KG1 (cell line): ENCODE results near the gene STX8.

Source experiments
- DNase-seq: peaks from one replicate; lab custom pipeline; 2025; lab: John Stamatoyannopoulos, UW

The STX8 gene

DNA sequence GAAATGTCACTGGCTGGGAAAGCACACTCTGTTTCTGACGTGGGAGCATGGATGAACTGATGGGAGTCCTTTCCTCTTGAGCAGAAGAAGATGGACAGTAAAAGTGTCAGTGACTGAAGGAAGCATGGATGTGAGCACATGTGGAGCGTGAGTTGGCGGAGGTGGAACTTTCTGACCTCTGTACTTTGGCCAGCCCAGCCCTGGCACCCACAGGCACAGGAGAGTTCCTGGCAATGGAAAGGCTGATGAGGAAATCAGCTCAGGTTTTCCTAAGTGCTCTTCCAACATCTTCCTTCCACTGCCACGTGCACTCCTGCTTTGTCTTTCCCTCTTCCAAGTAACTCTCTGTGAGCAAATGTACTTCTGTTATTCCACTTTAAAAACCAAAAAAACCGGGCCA lies 277.5 kb downstream of the STX8 start:
- no peak for DNase-seq

DNA sequence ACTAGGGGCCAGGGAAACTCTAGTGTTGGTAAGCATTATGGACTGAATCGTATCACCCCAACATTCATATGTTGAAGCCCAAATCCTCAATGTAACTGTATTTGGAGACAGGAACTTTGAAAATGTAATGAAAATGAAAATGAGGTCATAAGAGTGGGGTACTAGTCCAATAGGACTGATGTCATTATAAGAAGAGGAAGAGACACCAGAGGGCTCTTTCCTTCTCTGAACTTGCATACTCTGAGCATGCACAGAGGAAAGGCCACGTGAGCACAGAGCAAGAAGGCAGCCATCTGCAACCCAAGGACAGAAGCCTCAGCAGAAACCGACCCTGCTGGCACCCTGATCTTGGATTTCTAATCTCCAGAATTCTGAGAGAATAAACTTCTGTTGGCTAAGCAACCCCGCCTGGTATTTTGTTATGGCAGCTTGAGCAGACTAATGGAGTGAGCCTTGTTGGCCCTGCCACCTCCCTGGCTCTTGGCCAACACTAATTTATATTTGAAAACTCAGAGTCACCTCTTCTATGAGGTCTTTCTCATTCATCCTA lies 280.9 kb downstream of the STX8 start:
- DNase-seq = no peak

GRCh38 chr17:9292561-9292941 lies 283.1 kb downstream of the STX8 start:
- no peak for DNase-seq

DNA sequence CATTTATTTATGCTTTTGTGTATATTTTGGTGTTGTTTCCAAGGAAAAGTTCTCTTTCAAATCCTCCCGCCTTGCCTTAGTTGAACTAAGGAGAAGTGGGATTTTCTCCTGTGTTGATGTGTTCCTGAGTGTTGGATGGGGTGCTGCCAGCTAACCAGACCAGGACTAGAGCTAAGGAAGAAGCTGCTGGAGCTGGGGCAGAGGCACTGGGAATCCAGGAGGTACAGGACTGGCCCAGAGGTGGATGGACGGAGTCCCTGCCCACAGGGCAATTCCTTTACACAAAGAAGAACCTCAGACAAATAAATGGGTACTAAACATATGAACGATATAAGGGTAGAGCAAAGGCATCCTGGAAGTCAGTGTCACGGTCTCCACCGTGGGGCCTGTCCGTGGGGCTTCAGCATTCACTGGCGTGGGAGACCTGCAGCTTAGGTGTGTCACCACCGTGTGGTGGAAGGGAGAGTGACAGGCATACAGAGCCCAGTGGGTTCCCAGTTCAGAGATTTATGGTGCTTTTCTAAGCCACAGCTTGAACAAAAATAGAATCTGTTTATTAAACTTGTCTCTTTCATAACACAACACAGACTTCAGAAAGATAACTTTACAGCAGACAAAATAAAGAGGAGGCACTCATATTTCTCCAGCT lies 283.6 kb downstream of the STX8 start:
- no peak for DNase-seq

GRCh38 chr17:9290226-9290613 lies 285.4 kb downstream of the STX8 start:
- no peak for DNase-seq

DNA sequence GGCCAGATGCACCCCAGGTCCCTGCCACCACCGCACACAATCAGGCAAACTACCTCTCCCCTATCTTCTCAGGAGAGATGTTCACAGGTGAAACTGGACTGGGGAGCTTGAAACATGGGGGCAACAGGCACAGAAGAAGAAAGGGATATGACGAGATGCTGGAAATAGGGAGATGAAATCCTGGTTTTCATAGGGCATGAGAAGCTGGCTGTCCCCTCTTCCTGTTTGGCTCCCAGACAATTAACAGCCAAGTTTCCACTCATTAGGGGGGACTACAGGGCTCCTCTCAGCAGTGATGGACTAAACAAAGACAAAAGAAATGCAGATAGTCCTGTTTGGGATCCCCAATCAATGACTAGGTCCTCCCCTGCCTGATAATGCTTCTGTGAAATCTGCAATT lies 288.3 kb downstream of the STX8 start:
- no peak for DNase-seq

DNA sequence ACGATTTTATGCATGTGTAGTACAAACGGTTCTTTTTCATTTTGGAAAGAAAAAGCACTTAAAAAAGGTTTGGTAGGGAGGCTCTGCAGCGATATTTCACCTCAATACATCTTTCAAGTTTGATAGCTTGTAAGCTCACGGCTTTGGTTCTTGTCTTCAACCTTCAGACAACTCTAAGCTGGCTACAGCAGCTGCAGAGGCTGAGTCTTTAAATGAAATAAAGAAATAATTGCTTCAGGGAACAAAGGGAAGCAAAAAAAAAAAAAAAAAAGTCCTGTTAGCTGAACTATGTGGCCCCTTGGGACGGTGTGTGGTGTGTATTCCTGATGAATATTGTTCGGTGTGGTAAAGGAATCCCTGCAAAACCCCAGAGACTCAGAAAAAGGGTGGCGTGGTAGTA lies 289.2 kb downstream of the STX8 start:
- no peak for DNase-seq

DNA sequence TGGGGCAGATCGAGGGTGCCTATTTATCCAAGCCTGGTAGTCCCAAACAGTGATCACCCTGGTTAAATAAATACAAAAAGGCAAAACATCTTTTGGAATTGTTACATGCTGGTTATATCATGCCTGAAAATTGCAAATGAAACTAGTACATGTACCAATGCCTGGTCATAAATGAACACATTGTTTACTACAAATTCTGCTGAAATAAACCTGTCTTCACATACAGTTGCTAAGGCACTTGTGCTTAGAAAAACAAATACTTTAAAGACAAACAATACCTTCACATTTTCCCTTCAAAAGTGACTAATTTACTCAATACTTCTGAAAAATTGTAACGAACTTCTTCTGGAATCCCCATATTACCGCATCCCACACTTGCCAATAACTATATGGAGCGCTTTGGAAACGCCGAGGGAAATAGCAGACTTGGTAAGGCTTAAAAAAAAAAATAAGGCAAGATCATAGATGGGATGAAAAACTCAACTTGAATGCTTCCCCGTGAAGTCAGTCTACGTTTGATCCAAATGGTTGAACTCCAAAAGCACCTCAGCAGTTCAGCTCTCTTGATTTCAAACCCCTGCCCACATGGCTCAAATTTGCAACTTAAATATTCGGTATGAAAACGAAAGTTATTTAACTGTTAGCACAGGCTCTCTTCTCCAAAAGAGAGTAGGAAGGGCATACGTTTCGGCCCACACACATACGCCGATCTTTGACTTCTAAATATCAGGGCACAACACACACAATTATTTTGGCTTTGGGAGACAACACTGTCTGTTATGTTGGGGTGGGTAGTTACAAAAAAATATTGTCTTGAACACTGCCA lies 289.8 kb downstream of the STX8 start:
- no peak for DNase-seq

GRCh38 chr17:9284884-9285283 lies 290.7 kb downstream of the STX8 start:
- DNase-seq = no peak

DNA sequence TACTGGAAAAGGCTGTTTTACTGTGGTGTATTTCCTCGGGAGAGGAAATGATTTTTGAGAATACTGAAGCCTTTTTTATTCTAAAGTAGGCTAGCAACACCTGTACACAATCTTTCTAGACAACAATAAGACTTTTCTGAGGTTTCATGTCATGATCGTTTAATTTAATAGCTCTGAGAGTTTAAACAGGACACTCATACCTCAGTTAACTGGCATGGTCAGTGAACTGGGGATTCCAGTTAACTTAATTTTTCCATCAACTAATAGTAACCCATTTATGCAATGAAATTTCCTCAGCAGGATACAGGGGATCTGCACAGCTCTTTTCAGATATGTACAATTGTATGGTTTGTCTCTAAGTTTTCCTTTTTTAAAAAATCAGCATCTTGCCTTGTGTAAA lies 291.7 kb downstream of the STX8 start:
- DNase-seq = no peak

- no peak for DNase-seq
These were observed 295.7 kb downstream of the STX8 start for GRCh38 chr17:9279893-9280292.

GRCh38 chr17:9274973-9275372 lies 300.6 kb downstream of the STX8 start:
- no peak for DNase-seq

- DNase-seq = no peak
These were observed 301.9 kb downstream of the STX8 start for GRCh38 chr17:9273428-9274391.

DNA sequence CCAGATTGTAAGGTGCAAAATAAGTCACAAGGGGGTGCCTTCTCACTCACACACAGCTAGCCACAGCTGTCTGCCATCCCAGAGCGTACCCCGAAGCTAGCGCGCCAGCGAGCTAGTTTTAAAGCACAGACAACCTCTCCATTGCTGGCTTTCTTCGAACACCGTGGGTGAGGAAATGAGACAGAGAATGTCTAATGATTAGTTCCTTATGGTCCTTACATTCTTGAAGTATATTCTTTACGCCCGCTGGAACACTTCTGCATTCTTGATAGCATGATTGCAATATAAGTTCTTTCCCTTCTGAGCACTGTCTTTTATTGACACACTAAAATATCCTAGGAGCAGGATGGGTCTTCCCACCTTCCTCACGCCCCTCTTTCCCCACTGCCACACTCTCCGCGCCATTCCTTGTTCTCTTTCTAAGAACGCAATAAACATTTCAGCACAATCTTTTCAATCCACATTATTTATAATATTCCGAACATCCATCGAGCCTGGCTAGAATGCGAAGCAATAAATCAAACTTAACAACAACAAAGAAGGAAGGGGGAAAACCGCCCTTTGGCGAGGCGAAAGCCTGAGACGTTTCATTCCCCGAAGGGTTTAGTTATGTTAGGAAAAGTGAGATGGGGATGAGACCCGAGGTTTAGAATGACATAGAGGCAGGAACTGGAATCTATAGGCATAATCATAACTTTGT lies 303.0 kb downstream of the STX8 start:
- no peak for DNase-seq

- no peak for DNase-seq
These were observed 303.6 kb downstream of the STX8 start for GRCh38 chr17:9271989-9272388.

GRCh38 chr17:9270921-9271320 lies 304.7 kb downstream of the STX8 start:
- DNase-seq = no peak

DNA sequence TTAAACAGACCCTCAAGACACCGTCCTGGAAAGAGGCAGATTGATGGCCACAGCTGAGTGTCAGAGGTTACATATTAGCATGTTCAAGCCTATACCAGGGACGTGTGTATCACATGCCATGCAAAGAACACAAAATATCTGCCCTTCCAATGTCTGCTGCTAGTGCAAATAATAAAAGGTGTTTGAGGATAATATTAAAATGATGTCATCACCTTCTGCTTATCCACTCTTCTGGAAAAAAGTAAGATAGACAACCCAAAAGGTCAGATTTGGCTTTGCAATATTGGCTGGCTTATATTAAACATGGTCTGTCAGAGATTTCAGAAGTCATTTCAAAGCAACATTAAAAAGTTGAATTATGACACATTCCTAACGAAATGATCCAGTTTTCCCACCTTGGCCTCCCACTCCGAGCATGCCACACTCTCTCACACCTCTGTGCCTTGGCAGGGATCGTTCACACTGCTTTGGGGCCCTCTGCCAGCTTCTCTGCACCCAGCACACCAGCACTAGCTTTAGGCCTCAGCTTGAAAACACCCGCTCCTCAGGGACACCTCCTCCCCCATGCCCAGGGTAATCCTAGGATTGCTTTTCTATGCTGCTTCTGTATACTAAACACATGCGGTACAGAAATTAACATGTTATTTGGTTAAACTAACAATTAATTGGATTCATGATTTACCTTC lies 306.1 kb downstream of the STX8 start:
- no peak for DNase-seq

DNA sequence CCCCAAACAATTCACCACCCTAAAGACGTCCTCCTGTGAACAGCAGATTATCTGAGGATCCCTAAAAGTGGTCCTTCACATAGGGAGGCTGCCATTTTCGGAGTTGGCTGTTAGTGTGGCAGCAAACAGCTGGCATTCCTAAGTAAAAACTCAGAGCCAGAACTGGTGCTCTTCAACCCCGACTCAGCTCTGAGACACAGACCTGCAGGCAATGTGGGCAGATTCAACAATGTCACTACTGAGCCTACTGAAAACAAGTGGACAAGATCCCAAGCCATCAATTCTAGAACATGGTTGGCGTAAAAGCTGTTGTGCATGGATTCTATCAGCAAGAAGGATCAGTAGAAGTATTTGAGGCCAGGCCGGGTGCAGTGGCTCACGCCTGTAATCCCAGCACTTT lies 307.1 kb downstream of the STX8 start:
- no peak for DNase-seq

DNA sequence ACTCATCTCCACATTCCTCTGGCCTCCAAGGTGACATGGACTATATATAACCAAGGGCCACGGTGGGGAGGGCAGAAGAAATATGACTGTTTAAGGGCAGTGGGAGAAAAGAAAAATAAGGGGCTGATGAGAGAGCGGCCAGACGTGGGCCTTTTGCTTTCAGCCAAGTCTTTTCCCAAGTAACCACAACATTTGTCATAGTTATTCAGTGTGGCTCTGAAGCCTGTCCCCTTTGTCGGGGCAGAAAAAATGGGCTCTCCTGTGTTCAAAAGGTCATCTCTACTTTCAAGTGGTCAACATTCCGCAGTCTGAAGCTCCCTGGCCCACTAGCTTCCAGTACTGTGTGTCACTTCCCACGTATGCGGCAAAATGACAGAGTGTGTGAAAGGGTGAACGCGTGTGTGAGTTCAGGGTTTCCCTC lies 308.9 kb downstream of the STX8 start:
- no peak for DNase-seq

GRCh38 chr17:9266031-9266680 lies 309.5 kb downstream of the STX8 start:
- no peak for DNase-seq
